ENCODE measurements around the gene EMILIN3.

- TF ChIP-seq CTCF (conservative IDR thresholded peaks at IDR 0.05; ENCODE audit: low read depth, low read length) (no peak), POLR2A (IDR thresholded peaks at IDR 0.05; ENCODE audit: low read depth, low read length) (no peak), MAZ (IDR thresholded peaks at IDR 0.05; ENCODE audit: borderline replicate concordance, low read depth, low read length) (no peak)
Measured at GRCh38 chr20:41415191-41415590, 48.6 kb upstream of the EMILIN3 start.

Measured in IMR-90 (cell line).